Adrenal gland (tissue), 5 donors: ENCODE measurements around the gene RAPGEF3.

Experiments used
- CTCF ChIP-seq, 6 experiments: fragments of 450-650 bp in 4 of 6; fragments of 200-600 bp in 2 of 6; sonication (generic) in 1 of 6; IDR thresholded peaks; 1 replicate in 5 of 6; 2 replicates in 1 of 6; pipeline versions ENCODE4 v1.5.1 to v1.8.0; 2016 to 2021; ENCODE audit warnings: antibody characterized with exemption in 6 of 6, mild to moderate bottlenecking in 2 of 6, moderate library complexity in 1 of 6
- POLR2A ChIP-seq, 2 donors: fragments of 450-650 bp; IDR thresholded peaks; one replicate each; pipeline ENCODE4 v1.6.1; 2017; ENCODE audit warnings: antibody characterized with exemption in 2 of 2, mild to moderate bottlenecking in 2 of 2, moderate library complexity in 1 of 2
- donor health status: DM: no; HTN: no; CAD: no.

GRCh38 chr12:47742253-47742825 is 16.3 kb downstream of the RAPGEF3 start:
- peak; percentile 91 to 98 (median 94) for TF ChIP-seq CTCF (IDR thresholded peaks at IDR 0.05)
- no peak for TF ChIP-seq POLR2A (IDR thresholded peaks at IDR 0.05)
